Right cardiac atrium (tissue), 5 donors: ENCODE measurements around the gene ASCL3. TPM values are rescaled to one million over a fixed set of nuclear protein-coding genes. Genes with fewer than 3 reads are reported as not detected.
"Not testable (repeated sequence)": the region's sequence is repeated elsewhere in the genome, so short reads cannot be mapped to it uniquely, and the experiment has no call there.

Experiments used
- ATAC-seq, 2 donors: fragments of 200-7000 bp; cut with Tn5 transposase; one replicate each; pipeline versions ENCODE4 v1.8.0 to v1.9.1; 2020; ENCODE audit warnings: moderate library complexity in 2 of 2, mild to moderate bottlenecking in 1 of 2
- DNase-seq, 3 donors: peaks; one replicate each; pipeline ENCODE4 v3.0.0-alpha.2; 2020
- H3K27ac ChIP-seq: one replicate; pipeline ENCODE4 v1.5.1; 2013; ENCODE audit warnings: mild to moderate bottlenecking, low read length, control low read depth, moderate library complexity
- H3K27me3 ChIP-seq: one replicate; pipeline ENCODE4 v1.6.1; 2013; ENCODE audit not compliant: control insufficient read depth, insufficient read depth
- H3K4me1 ChIP-seq: one replicate; pipeline ENCODE4 v1.6.1; 2013; ENCODE audit warnings: low read length; ENCODE audit not compliant: control insufficient read depth, insufficient read depth
- H3K4me3 ChIP-seq: one replicate; pipeline ENCODE4 v1.5.1; 2013; ENCODE audit warnings: low read length, control low read depth
- H3K9me3 ChIP-seq: one replicate; pipeline ENCODE4 v1.6.1; 2013; ENCODE audit warnings: low read length; ENCODE audit not compliant: control insufficient read depth
- WGBS: extraction: QIAGEN DNeasy Blood & Tissue Kit; methylation state at CpG from one replicate; pipeline ENCODE4 v1.1.7; 2013; 5-methylcytosine and 5-hydroxymethylcytosine counted together
- intact Hi-C, 4 donors: fragments of 100-400 bp; cut with DNase I; formaldehyde crosslinking; loops; one replicate each; pipeline versions ENCODE4 v1.11.0 to v1.14.0; 2022 to 2023
- polyA plus RNA-seq: library from polyadenylated mRNA; stranded (reverse); fragments of 200-250 nt; gene quantifications from one replicate; pipeline ENCODE4 v1.2.3, GENCODE V29; 2013
- total RNA-seq, 4 donors: library from RNA; stranded (reverse); fragmentation: NEBNext Ultra II Directional; extraction: Animal tissue kit (Norgen Biotek cat#: 25700); gene quantifications; one replicate each; pipeline ENCODE4 v1.2.1, GENCODE V29; 2021
- donor health status: healthy with polysubstance abuse.
- donor health status: DM: no; HTN: yes; CAD: no.
- donor health status: DM: no; HTN: no; CAD: no.
- donor health status: DM: no; HTN: yes; CAD: no; lungs with severe emphysema.
- donor health status: DM: yes; HTN: yes; CAD: no.

ASCL3 gene
- total and polyA plus RNA-seq, 5 donors: not detected

GRCh38 chr11:8947230-8947943 is 4.6 kb upstream of the ASCL3 start:
- ATAC-seq (no peak), DNase-seq (no peak)
- H3K27ac ChIP-seq: no peak overlapping the region
- H3K4me3 ChIP-seq: no peak overlapping the region
- H3K27me3 ChIP-seq: no peaks in the 10 kb centered on the region
- WGBS: 78% methylated on average over 4 of the region's 4 CpGs
- intact Hi-C loops: no loop called here
- no peaks in the 10 kb centered on the region for H3K9me3 ChIP-seq
- no peaks in the 10 kb centered on the region for H3K4me1 ChIP-seq

GRCh38 chr11:8941341-8942103 is 1.3 kb downstream of the ASCL3 start:
- peak; percentile 80 to 85 for ATAC-seq
- 43% methylated on average over 8 of the region's 8 CpGs for WGBS
- Histone ChIP-seq H3K4me3 (no peak overlapping the region), H3K27me3 (no peaks in the 10 kb centered on the region), H3K4me1 (no peaks in the 10 kb centered on the region), H3K9me3 (no peaks in the 10 kb centered on the region), H3K27ac (no peak overlapping the region)
- intact Hi-C loops: no loop called here
- no peak for DNase-seq

GRCh38 chr11:8937659-8938058 is 5.2 kb downstream of the ASCL3 start:
- Histone ChIP-seq H3K27ac (no peak overlapping the region), H3K27me3 (no peaks in the 10 kb centered on the region), H3K9me3 (no peaks in the 10 kb centered on the region), H3K4me1 (no peaks in the 10 kb centered on the region), H3K4me3 (no peak overlapping the region)
- WGBS: 82% methylated on average over 14 of the region's 14 CpGs
- ATAC-seq (no peak), DNase-seq (no peak)
- intact Hi-C loops: no loop called here

- DNase-seq: no peak
- no peaks in the 10 kb centered on the region for H3K27me3 ChIP-seq
- H3K4me3 ChIP-seq: no peak overlapping the region
- ATAC-seq: no peak
- intact Hi-C loops: no loop called here
- H3K4me1 ChIP-seq: no peaks in the 10 kb centered on the region
- H3K27ac ChIP-seq: no peak overlapping the region
- 90% methylated on average over 10 of the region's 10 CpGs for WGBS
- H3K9me3 ChIP-seq: no peaks in the 10 kb centered on the region
Measured at GRCh38 chr11:8937159-8937558, 5.7 kb downstream of the ASCL3 start.

GRCh38 chr11:8935789-8936188 is 7.0 kb downstream of the ASCL3 start:
- H3K9me3 ChIP-seq, ATAC-seq, H3K27ac ChIP-seq, intact Hi-C loops, H3K4me1 ChIP-seq, DNase-seq, H3K27me3 ChIP-seq, H3K4me3 ChIP-seq: not testable (repeated sequence)
- 98% methylated on average over 2 of the region's 2 CpGs for WGBS

- intact Hi-C loops: no loop called here
Measured at GRCh38 chr11:8934742-8935488, 7.9 kb downstream of the ASCL3 start.

GRCh38 chr11:8933931-8934330 is 8.9 kb downstream of the ASCL3 start:
- 92% methylated on average over 6 of the region's 6 CpGs for WGBS
- DNase-seq (no peak), ATAC-seq (no peak)
- Histone ChIP-seq H3K4me1 (no peaks in the 10 kb centered on the region), H3K4me3 (no peak overlapping the region), H3K27me3 (no peaks in the 10 kb centered on the region), H3K9me3 (no peaks in the 10 kb centered on the region), H3K27ac (no peak overlapping the region)
- intact Hi-C loops: no loop called here

More at GRCh38 chr11:8934742-8935488, 7.9 kb downstream of the ASCL3 start:
- no peak for DNase-seq
- no peak overlapping the region for H3K27ac ChIP-seq
- WGBS: 43% methylated on average over 14 of the region's 14 CpGs
- no peaks in the 10 kb centered on the region for H3K9me3 ChIP-seq
- no peaks in the 10 kb centered on the region for H3K27me3 ChIP-seq
- no peak for ATAC-seq
- no peak overlapping the region for H3K4me3 ChIP-seq
- H3K4me1 ChIP-seq: no peaks in the 10 kb centered on the region

- Histone ChIP-seq H3K4me3 (no peak within 1 kb of the TSS), H3K9me3 (no peaks in the 10 kb centered on the region), H3K4me1 (no peaks in the 10 kb centered on the region), H3K27ac (no peak within 1 kb of the TSS), H3K27me3 (no peaks in the 10 kb centered on the region)
- DNase-seq: no peak
- intact Hi-C loops: no loop called here
- WGBS: 76% methylated on average over 12 of the region's 12 CpGs
- ATAC-seq: no peak
Measured at GRCh38 chr11:8932564-8933180, 10.1 kb downstream of the ASCL3 start, which contains the start of gene C11orf16. Gene C11orf16 (minus strand): TSS chr11:8932947. CDS start chr11:8932308, 639 bp downstream.

- no peaks in the 10 kb centered on the region for H3K27me3 ChIP-seq
- H3K9me3 ChIP-seq: no peaks in the 10 kb centered on the region
- 93% methylated on average over 12 of the region's 12 CpGs for WGBS
- ATAC-seq (no peak), DNase-seq (no peak)
- intact Hi-C loops: no loop called here
- H3K27ac ChIP-seq: no peak overlapping the region
- no peaks in the 10 kb centered on the region for H3K4me1 ChIP-seq
- no peak overlapping the region for H3K4me3 ChIP-seq
Measured at GRCh38 chr11:8930456-8931175, 12.2 kb downstream of the ASCL3 start.

- H3K4me3 ChIP-seq: no peak overlapping the region
- 87% methylated on average over 9 of the region's 9 CpGs for WGBS
- H3K27ac ChIP-seq: no peak overlapping the region
- no peaks in the 10 kb centered on the region for H3K4me1 ChIP-seq
- no peaks in the 10 kb centered on the region for H3K9me3 ChIP-seq
- intact Hi-C loops: no loop called here
- H3K27me3 ChIP-seq: no peaks in the 10 kb centered on the region
- DNase-seq: no peak
- no peak for ATAC-seq
Measured at GRCh38 chr11:8928981-8929615, 13.7 kb downstream of the ASCL3 start.
